Astrocyte of the cerebellum (primary cell): ENCODE results near the gene PLPP3.

Experiments
- DNase-seq: peaks from one replicate; pipeline ENCODE4 v3.0.0-alpha.2; 2011; ENCODE audit warnings: low read depth
- H3K4me3 ChIP-seq: 2 replicates; pipeline ENCODE4 v1.5.1; 2011; ENCODE audit warnings: mild to moderate bottlenecking, low read depth, low read length, moderate library complexity
- in situ Hi-C: cut with HindIII; loops from 2 replicates; pipeline ENCODE4 v1.10.0; 2017; ENCODE audit warnings: low sequenced_read_pairs
- TF ChIP-seq, protein P1 (sequence below): IDR thresholded peaks from 2 replicates; pipeline ENCODE4 v1.5.1; 2012; ENCODE audit warnings: low read length, low read depth, moderate library complexity, mild to moderate bottlenecking; ENCODE audit errors: missing control alignments

The PLPP3 gene

DNA sequence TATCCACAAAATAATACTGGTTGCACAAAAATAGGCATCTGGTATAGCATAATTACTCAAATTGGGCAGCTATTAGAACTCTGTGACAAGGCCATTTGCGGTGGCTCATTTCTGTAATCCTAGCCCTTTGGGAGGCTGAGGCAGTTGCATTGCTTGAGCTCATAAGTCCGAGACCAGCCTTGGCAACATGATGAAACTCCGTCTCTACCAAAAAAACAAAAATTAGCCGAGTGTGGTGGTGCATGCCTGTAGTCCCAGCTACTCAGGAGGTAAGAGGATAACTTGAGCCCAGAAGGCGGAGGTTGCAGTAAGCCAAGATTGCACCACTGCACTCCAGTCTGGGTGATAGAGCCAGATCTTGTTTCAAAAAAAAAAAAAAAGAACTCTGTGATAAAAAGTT lies 36.7 kb downstream of the PLPP3 start:
- no peak for DNase-seq
- in situ Hi-C loops: no loop called here

DNA sequence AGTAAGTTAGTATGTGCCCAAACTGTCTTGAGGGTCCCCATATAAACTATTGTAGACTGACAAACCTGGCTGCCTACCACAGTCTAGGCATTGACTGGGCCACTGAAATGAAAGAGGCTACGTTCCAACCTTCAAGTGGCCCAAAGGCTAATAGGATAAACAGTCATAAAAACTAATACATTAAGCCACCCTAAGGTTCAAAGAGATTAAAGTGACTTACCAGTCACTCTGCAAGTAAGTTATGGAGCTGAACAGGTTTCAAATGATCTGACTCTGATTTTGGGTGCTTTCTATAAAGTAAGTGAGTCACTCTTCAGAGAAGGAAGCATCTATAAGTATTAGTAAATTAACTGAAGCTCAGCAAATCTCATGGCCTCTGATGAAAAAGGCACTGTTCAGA lies 38.0 kb downstream of the PLPP3 start:
- no peak overlapping the region for H3K4me3 ChIP-seq
- TF ChIP-seq, protein P1, sequence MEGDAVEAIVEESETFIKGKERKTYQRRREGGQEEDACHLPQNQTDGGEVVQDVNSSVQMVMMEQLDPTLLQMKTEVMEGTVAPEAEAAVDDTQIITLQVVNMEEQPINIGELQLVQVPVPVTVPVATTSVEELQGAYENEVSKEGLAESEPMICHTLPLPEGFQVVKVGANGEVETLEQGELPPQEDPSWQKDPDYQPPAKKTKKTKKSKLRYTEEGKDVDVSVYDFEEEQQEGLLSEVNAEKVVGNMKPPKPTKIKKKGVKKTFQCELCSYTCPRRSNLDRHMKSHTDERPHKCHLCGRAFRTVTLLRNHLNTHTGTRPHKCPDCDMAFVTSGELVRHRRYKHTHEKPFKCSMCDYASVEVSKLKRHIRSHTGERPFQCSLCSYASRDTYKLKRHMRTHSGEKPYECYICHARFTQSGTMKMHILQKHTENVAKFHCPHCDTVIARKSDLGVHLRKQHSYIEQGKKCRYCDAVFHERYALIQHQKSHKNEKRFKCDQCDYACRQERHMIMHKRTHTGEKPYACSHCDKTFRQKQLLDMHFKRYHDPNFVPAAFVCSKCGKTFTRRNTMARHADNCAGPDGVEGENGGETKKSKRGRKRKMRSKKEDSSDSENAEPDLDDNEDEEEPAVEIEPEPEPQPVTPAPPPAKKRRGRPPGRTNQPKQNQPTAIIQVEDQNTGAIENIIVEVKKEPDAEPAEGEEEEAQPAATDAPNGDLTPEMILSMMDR: no peak
- no peak for DNase-seq
- in situ Hi-C loops: no loop called here

More for the DNA sequence above, 36.7 kb downstream of the PLPP3 start:
- TF ChIP-seq, protein P1: no peak
- no peak overlapping the region for H3K4me3 ChIP-seq

DNA sequence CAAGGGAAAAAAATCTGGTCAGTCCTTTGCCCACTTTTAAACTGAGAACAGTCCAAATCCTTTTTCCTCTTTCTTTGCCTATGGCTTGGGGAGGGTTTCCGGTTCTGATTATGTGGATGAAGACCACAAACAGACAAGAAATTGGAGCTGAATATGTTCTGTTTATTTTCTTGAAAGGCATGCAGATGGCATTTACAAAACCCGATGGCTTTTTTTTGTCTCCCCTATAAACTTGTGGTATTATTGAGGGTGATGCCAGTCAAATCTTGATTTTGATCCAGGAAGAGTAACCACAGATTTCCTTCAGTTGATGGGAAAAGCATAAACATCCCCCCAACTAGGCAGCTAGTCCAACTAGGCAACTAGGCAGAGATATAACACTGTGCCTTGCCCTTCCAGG lies 38.9 kb downstream of the PLPP3 start:
- no peak for DNase-seq
- no peak overlapping the region for H3K4me3 ChIP-seq
- TF ChIP-seq, protein P1: no peak
- in situ Hi-C loops: no loop called here

DNA sequence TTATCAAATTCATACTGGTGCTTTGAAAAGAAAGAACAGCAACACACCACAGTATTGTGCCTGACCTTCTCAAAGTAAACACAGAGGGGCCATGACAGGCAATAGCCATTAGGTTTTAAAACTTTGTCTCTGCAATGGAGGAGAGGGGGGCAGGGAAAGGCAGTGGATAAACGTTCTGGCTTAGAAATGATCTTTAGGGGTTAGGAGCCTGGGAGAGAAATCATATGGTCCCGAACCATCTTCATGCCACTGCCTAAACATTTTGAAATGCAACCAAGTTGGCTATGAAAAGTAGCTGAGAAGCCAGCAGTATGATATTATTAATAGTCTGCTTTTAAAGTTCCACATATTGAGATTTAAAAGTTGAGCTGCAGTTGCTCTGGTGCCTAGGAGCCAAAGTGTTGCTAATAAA lies 39.8 kb downstream of the PLPP3 start:
- DNase-seq: no peak
- TF ChIP-seq, protein P1: no peak
- in situ Hi-C loops: no loop called here

DNA sequence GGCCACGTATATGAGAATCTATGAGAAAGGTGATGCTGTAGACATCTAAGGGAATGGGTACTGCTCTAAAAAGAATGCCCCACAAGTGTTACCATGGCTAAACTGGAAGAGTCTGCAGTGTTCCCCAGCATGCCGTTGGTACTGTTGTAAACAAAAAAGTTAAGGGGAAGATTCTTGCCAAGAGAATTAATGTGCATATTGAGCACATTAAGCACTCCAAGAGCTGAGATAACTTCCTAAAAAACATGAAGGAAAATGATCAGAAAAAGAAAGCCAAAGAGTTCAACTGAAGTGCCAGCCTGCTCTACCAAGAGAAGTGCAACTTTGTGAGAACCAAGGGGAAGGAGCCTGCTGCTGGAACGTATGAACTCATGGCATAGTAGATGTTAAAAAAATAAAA lies 40.8 kb downstream of the PLPP3 start:
- no peak for DNase-seq
- in situ Hi-C loops: no loop called here
- TF ChIP-seq, protein P1: no peak
- H3K4me3 ChIP-seq: no peak overlapping the region

More for the DNA sequence above, 39.8 kb downstream of the PLPP3 start:
- H3K4me3 ChIP-seq: no peak overlapping the region

DNA sequence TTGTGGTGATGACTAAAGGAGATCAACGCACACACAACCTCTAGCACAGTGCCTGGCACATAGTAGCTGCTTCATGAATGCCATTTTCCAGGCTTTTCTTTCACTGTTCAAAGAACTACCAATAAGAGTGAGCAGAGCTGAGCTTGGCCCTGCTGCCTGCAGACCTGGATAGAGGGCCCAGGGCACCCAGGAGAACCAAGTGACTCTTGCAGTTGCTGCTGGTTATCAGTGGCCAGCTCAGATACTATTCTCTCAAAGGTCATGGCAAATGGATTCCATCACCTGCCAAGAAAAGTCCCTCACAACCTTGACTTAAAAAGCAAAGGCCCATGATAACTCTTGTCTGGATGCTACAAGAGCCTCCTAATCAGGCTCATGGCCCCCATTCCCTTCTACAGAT lies 41.7 kb downstream of the PLPP3 start:
- TF ChIP-seq, protein P1: no peak
- H3K4me3 ChIP-seq: no peak overlapping the region
- DNase-seq: no peak
- in situ Hi-C loops: no loop called here

DNA sequence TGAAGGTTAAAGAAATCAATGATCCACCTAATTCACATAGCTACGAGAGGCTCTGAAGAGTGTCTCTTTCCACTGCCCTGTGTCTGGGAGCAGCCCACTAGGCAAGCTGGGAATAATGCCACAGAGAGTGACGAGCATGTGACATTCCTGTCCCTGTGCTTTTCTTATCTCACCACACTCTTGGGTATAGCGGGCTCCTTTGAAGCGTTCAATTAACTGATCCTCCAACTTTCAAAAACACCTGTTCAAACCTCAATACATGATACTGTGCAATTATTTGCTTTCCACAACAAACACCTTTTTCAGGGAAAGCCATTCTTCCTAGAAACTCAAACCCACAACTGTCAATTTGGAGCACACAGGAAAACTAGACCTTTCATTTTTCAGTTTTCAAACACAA lies 43.4 kb downstream of the PLPP3 start:
- no peak overlapping the region for H3K4me3 ChIP-seq
- no peak for DNase-seq
- in situ Hi-C loops: no loop called here
- TF ChIP-seq, protein P1: no peak
